DND-41 (cell line): ENCODE measurements around the gene DBNL.

Experiments
- ATAC-seq: fragments of 200-7000 bp; cut with Tn5 transposase; 3 replicates; pipeline ENCODE4 v1.9.1; 2021; ENCODE audit warnings: low read depth; ENCODE audit not compliant: insufficient read depth
- DNase-seq: peaks from one replicate; pipeline ENCODE4 v3.0.0-alpha.2; 2020
- H2AFZ ChIP-seq: 2 replicates; pipeline ENCODE4 v1.6.0; 2012; ENCODE audit warnings: low read depth, low read length
- H3K27ac ChIP-seq: 2 replicates; pipeline ENCODE4 v1.5.1; 2012; ENCODE audit warnings: low read length, inconsistent platforms
- H3K27me3 ChIP-seq: fragments of 200-600 bp; sonication (generic); 2 replicates; pipeline ENCODE4 v1.6.0; 2012; ENCODE audit warnings: low read length, mild to moderate bottlenecking, inconsistent platforms; ENCODE audit not compliant: insufficient read depth, poor library complexity
- H3K36me3 ChIP-seq: 2 replicates; pipeline ENCODE4 v1.5.1; 2012; ENCODE audit warnings: low read length, inconsistent platforms; ENCODE audit not compliant: insufficient read depth
- H3K4me1 ChIP-seq: 2 replicates; pipeline ENCODE4 v1.5.1; 2012; ENCODE audit warnings: mild to moderate bottlenecking, low read length; ENCODE audit not compliant: insufficient read depth
- H3K4me2 ChIP-seq: 2 replicates; pipeline ENCODE4 v1.6.0; 2012; ENCODE audit warnings: mild to moderate bottlenecking, moderate library complexity, low read length, inconsistent platforms; ENCODE audit not compliant: insufficient read depth
- H3K4me3 ChIP-seq, 2 experiments: fragments of 200-600 bp in 1 of 2; shearing (Covaris generic) in 1 of 2; 2 replicates each; pipeline ENCODE4 v1.5.1; 2012 to 2016; ENCODE audit warnings: inconsistent platforms in 2 of 2, low read length in 2 of 2, mild to moderate bottlenecking in 2 of 2, low read depth in 1 of 2, moderate library complexity in 1 of 2
- H3K79me2 ChIP-seq: 2 replicates; pipeline ENCODE4 v1.6.0; 2012; ENCODE audit warnings: low read length, inconsistent platforms; ENCODE audit not compliant: insufficient read depth
- H3K9ac ChIP-seq: 2 replicates; pipeline ENCODE4 v1.6.0; 2012; ENCODE audit warnings: low read depth, mild to moderate bottlenecking, inconsistent platforms, low read length, moderate library complexity
- H3K9me3 ChIP-seq: 2 replicates; pipeline ENCODE4 v1.5.1; 2012; ENCODE audit warnings: low read length, moderate library complexity, mild to moderate bottlenecking, inconsistent platforms; ENCODE audit not compliant: insufficient read depth, severe bottlenecking
- H4K20me1 ChIP-seq: 2 replicates; pipeline ENCODE4 v1.6.0; 2012; ENCODE audit warnings: low read length; ENCODE audit not compliant: insufficient read depth
- CTCF ChIP-seq: IDR thresholded peaks from 2 replicates; pipeline ENCODE4 v1.5.1; 2012; ENCODE audit warnings: borderline replicate concordance, low read length, moderate library complexity, mild to moderate bottlenecking; ENCODE audit not compliant: poor library complexity, severe bottlenecking; ENCODE audit errors: extremely low read depth
- EZH2 ChIP-seq: IDR thresholded peaks from 3 replicates; pipeline ENCODE4 v1.6.1; 2012; ENCODE audit warnings: borderline replicate concordance, low read depth, mild to moderate bottlenecking, moderate library complexity, low read length, inconsistent platforms; ENCODE audit not compliant: severe bottlenecking

The DBNL gene

GRCh38 chr7:44063894-44064651 lies 19.6 kb downstream of the DBNL start:
- Histone ChIP-seq H4K20me1 (peaks cover 20% of the 10 kb centered on the region), H3K36me3 (peaks cover 36% of the 10 kb centered on the region), H3K9ac (no peak overlapping the region), H3K4me2 (no peak overlapping the region), H3K27me3 (no peaks in the 10 kb centered on the region), H3K9me3 (no peaks in the 10 kb centered on the region), H3K27ac (no peak overlapping the region), H3K4me3 (no peak overlapping the region), H2AFZ (no peak overlapping the region), H3K79me2 (no peaks in the 10 kb centered on the region), H3K4me1 (no peaks in the 10 kb centered on the region)
- no peak for DNase-seq
- no peak for ATAC-seq
- no peak for TF ChIP-seq CTCF
- TF ChIP-seq EZH2: no peak

GRCh38 chr7:44064791-44065430 lies 20.4 kb downstream of the DBNL start:
- ATAC-seq: no peak
- Histone ChIP-seq H3K4me3 (no peak overlapping the region), H3K4me2 (no peak overlapping the region), H3K9ac (no peak overlapping the region), H4K20me1 (peaks cover 16% of the 10 kb centered on the region), H3K4me1 (no peaks in the 10 kb centered on the region), H3K36me3 (peaks cover 28% of the 10 kb centered on the region), H3K79me2 (no peaks in the 10 kb centered on the region), H3K27ac (no peak overlapping the region), H2AFZ (no peak overlapping the region), H3K27me3 (no peaks in the 10 kb centered on the region), H3K9me3 (no peaks in the 10 kb centered on the region)
- DNase-seq: no peak
- TF ChIP-seq EZH2 (no peak), CTCF (no peak)

- TF ChIP-seq CTCF (no peak), EZH2 (no peak)
Measured at GRCh38 chr7:44065431-44066110, 21.1 kb downstream of the DBNL start, which contains the start of gene PGAM2. TSS of gene PGAM2 (minus strand) at chr7:44065567. CDS start at chr7:44065529, 38 bp downstream.

More at GRCh38 chr7:44065431-44066110, 21.1 kb downstream of the DBNL start, which contains the start of gene PGAM2:
- Histone ChIP-seq H3K9me3 (no peaks in the 10 kb centered on the region), H2AFZ (no peak within 1 kb of the TSS), H4K20me1 (peaks cover 11% of the 10 kb centered on the region), H3K9ac (no peak within 1 kb of the TSS), H3K4me3 (no peak within 1 kb of the TSS), H3K36me3 (peaks cover 21% of the 10 kb centered on the region), H3K27ac (no peak within 1 kb of the TSS), H3K79me2 (no peaks in the 10 kb centered on the region), H3K4me1 (no peaks in the 10 kb centered on the region), H3K27me3 (no peaks in the 10 kb centered on the region), H3K4me2 (no peak within 1 kb of the TSS)
- DNase-seq (no peak), ATAC-seq (peak; percentile 52)
